Cardiac muscle cell (in vitro differentiated cells and primary cell): Measurements from ENCODE around the gene NOX3. TPM values are rescaled to one million over a fixed set of nuclear protein-coding genes. Genes with fewer than 3 reads are reported as not detected.

Experiments
- DNase-seq, 2 donors: peaks; one replicate each; pipeline versions ENCODE4 v3.0.0 to v3.0.0-alpha.2; 2010 to 2017; ENCODE audit warnings: low read depth in 1 of 2, low spot score in 1 of 2
- H3K27ac ChIP-seq: fragments of 200-600 bp; sonication (generic); 2 replicates; pipeline ENCODE4 v1.5.1; 2016
- H3K27me3 ChIP-seq: fragments of 200-600 bp; sonication (generic); 2 replicates; pipeline ENCODE4 v1.6.0; 2016; ENCODE audit warnings: control low read depth
- H3K36me3 ChIP-seq: fragments of 200-600 bp; sonication (generic); 2 replicates; pipeline ENCODE4 v1.5.1; 2016; ENCODE audit warnings: control low read depth
- H3K4me1 ChIP-seq: fragments of 200-600 bp; sonication (generic); 2 replicates; pipeline ENCODE4 v1.8.1; 2017; ENCODE audit warnings: low read depth, mild to moderate bottlenecking, mixed run types
- H3K4me3 ChIP-seq: fragments of 200-600 bp; sonication (generic); 2 replicates; pipeline ENCODE4 v1.5.1; 2016; ENCODE audit warnings: mild to moderate bottlenecking
- H3K9me3 ChIP-seq: fragments of 200-600 bp; sonication (generic); 2 replicates; pipeline ENCODE4 v1.5.1; 2017; ENCODE audit warnings: low read depth, mild to moderate bottlenecking, control low read depth
- CTCF ChIP-seq: IDR thresholded peaks from 2 replicates; pipeline ENCODE4 v1.5.1; 2012; ENCODE audit warnings: low read depth, mild to moderate bottlenecking, low read length
- polyA plus RNA-seq: library from polyadenylated mRNA; unstranded; fragments of >200 nt; fragmentation: Nextera tagmentation; extraction: Ambion mirVana; gene quantifications from 2 replicates; pipeline ENCODE4 v1.2.1, GENCODE V29; 2016
- total RNA-seq: library from RNA; depleted of rRNA; stranded (reverse); fragments of >200 nt; gene quantifications from 2 replicates; pipeline ENCODE4 v1.2.3, GENCODE V29; 2016

The NOX3 gene
- not detected in 2 replicates for total RNA-seq
- not detected in 2 replicates for polyA plus RNA-seq

GRCh38 chr6:155455766-155456165, at the start of gene NOX3:
Gene NOX3, minus strand, starts transcription at chr6:155455839. Its CDS starts 39 bp downstream, at chr6:155455800.
- H3K27ac ChIP-seq: no peak within 1 kb of the TSS
- H3K36me3 ChIP-seq: no peaks in the 10 kb centered on the region
- H3K4me3 ChIP-seq: no peak within 1 kb of the TSS
- no peaks in the 10 kb centered on the region for H3K4me1 ChIP-seq
- H3K27me3 ChIP-seq: no peaks in the 10 kb centered on the region
- TF ChIP-seq CTCF: no peak
- no peak for DNase-seq
- H3K9me3 ChIP-seq: no peaks in the 10 kb centered on the region

GRCh38 chr6:155504848-155505607, 49.4 kb upstream of the NOX3 start:
- H3K4me3 ChIP-seq: no peak overlapping the region
- no peak for TF ChIP-seq CTCF

GRCh38 chr6:155502393-155502792, 46.8 kb upstream of the NOX3 start:
- no peaks in the 10 kb centered on the region for H3K27me3 ChIP-seq

More at GRCh38 chr6:155504848-155505607, 49.4 kb upstream of the NOX3 start:
- H3K27ac ChIP-seq: no peak overlapping the region
- no peaks in the 10 kb centered on the region for H3K4me1 ChIP-seq
- H3K36me3 ChIP-seq: no peaks in the 10 kb centered on the region
- DNase-seq: no peak
- no peaks in the 10 kb centered on the region for H3K9me3 ChIP-seq
- no peaks in the 10 kb centered on the region for H3K27me3 ChIP-seq

GRCh38 chr6:155499574-155499973, 43.9 kb upstream of the NOX3 start:
- no peak for DNase-seq
- no peak overlapping the region for H3K27ac ChIP-seq
- no peaks in the 10 kb centered on the region for H3K9me3 ChIP-seq
- no peak for TF ChIP-seq CTCF
- H3K4me3 ChIP-seq: no peak overlapping the region
- H3K27me3 ChIP-seq: no peaks in the 10 kb centered on the region
- no peaks in the 10 kb centered on the region for H3K4me1 ChIP-seq
- no peaks in the 10 kb centered on the region for H3K36me3 ChIP-seq

More at GRCh38 chr6:155502393-155502792, 46.8 kb upstream of the NOX3 start:
- no peaks in the 10 kb centered on the region for H3K36me3 ChIP-seq
- H3K9me3 ChIP-seq: no peaks in the 10 kb centered on the region
- H3K27ac ChIP-seq: no peak overlapping the region
- no peaks in the 10 kb centered on the region for H3K4me1 ChIP-seq
- TF ChIP-seq CTCF: no peak
- H3K4me3 ChIP-seq: no peak overlapping the region
- no peak for DNase-seq

- Histone ChIP-seq H3K9me3 (no peaks in the 10 kb centered on the region), H3K27me3 (no peaks in the 10 kb centered on the region), H3K4me1 (no peaks in the 10 kb centered on the region), H3K27ac (no peak overlapping the region), H3K36me3 (no peaks in the 10 kb centered on the region), H3K4me3 (no peak overlapping the region)
- no peak for TF ChIP-seq CTCF
- DNase-seq: no peak
Observed at GRCh38 chr6:155498370-155498769, 42.7 kb upstream of the NOX3 start.
